Stimulated activated naive CD8-positive, alpha-beta T cell treated with anti-CD3 and anti-CD28 coated beads, Interleukin-15, amount 100 ng/mL, for 72 hours (primary cell): ENCODE data around the gene TMEM121B.
A peak's percentile ranks its signal among the peaks of the same experiment; 100 is the strongest.

Experiments used
- ATAC-seq: fragments of 150-1000 bp; cut with Tn5 transposase; 2 replicates; pipeline ENCODE4 v1.10.0; 2021; ENCODE audit warnings: mild to moderate bottlenecking, moderate library complexity
- DNase-seq, 2 donors: peaks; one replicate each; pipeline ENCODE4 v3.0.0; 2021 to 2022
- H3K27ac Mint-ChIP-seq, 2 donors: one replicate each; pipeline ENCODE4 v1.8.0; 2022; ENCODE audit warnings: mild to moderate bottlenecking in 2 of 2, mixed read lengths in 2 of 2, moderate library complexity in 2 of 2
- H3K27me3 Mint-ChIP-seq: one replicate; pipeline ENCODE4 v1.8.0; 2022; ENCODE audit warnings: mixed read lengths
- H3K4me1 Mint-ChIP-seq: one replicate; pipeline ENCODE4 v1.8.0; 2022; ENCODE audit warnings: mild to moderate bottlenecking, mixed read lengths
- H3K4me3 Mint-ChIP-seq, 2 donors: one replicate each; pipeline ENCODE4 v1.8.0; 2022; ENCODE audit warnings: mild to moderate bottlenecking in 2 of 2, mixed read lengths in 2 of 2, moderate library complexity in 1 of 2
- H3K9me3 Mint-ChIP-seq, 2 donors: one replicate each; pipeline ENCODE4 v1.8.0; 2022; ENCODE audit warnings: mixed read lengths in 2 of 2

Gene TMEM121B

DNA sequence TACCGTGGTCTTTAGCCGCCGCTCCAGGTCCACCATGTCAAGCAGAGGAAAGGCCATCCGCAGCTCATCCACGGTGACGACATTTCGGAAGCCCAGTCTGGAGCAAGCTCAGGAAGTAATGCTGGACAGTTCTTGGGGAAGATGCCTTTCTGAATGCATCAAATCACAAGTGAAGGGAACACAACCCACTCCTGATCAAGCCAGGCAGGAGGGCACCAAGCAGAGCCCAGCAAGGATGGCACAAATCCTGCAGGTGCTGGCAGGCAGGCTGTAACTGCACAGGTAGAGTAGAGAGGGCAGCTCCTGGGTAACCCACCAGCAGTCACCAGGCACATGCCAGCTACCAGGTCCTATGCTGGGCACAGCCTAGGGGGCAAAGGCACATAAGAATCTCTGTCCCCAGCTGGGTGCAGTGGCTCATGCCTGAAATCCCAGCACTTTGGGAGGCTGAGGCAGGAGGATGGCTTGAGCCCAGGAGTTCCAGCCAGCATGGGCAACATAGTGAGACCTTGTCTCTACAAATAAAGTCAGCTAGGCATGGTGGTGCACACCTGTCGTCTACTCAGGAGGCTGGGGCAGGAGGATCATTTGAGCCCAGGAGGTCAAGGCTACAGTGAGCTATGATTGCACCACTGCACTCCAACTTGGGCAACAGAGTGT, 24.0 kb upstream of the TMEM121B start:
- Mint-ChIP-seq H3K4me1 (peaks cover 14% of the 10 kb centered on the region), H3K4me3 (no peak overlapping the region), H3K27me3 (no peaks in the 10 kb centered on the region), H3K27ac (peak overlapping the region in 1 of 2 donors; percentile 78), H3K9me3 (no peaks in the 10 kb centered on the region)
- ATAC-seq (no peak), DNase-seq (no peak)

DNA sequence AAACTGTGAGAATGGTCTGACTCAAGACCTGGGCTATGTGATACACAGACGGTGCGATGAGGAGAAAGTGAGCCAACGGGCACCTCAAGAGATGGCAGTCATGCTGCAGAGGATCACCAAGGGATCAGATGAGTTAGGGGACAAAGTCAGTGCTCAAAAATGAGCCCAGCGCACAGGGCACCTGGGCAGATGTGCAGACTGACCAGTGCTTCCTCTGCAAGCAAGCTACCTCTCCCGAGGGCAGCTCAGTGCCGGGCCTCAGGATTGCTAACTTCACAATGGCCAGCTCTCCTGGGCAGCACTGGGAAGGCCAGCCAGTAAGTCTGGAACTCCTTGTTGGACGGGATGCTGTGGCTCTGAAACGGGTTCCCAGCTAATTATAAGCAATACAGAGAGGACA, 22.7 kb upstream of the TMEM121B start:
- H3K9me3 Mint-ChIP-seq, result no peaks in the 10 kb centered on the region
- DNase-seq (no peak), ATAC-seq (no peak)
- no peak overlapping the region for H3K4me3 Mint-ChIP-seq
- H3K4me1 Mint-ChIP-seq, result peaks cover 8% of the 10 kb centered on the region
- H3K27me3 Mint-ChIP-seq, result no peaks in the 10 kb centered on the region
- H3K27ac Mint-ChIP-seq, result no peak overlapping the region

DNA sequence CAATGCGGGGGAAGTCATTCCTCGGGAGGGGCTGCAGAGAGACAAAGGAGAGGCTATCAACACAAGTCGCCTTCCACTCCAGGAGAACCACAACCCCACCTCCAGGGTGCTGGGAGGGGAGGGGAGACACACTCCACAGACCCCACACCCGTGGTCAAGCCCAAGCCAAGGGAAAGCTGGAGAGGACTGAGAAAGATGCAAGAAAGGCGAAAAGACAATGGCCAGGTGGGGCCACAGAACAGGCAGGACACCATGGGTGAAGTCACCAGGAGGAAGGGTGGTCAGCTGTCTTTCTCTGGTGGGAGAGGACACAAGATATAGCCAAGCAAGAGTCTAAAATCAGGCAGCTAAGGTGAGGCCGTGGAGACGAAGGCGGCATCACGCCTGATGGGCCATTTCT, 21.9 kb upstream of the TMEM121B start:
- H3K27ac Mint-ChIP-seq, result peak overlapping the region in 1 of 2 donors; percentile 8

DNA sequence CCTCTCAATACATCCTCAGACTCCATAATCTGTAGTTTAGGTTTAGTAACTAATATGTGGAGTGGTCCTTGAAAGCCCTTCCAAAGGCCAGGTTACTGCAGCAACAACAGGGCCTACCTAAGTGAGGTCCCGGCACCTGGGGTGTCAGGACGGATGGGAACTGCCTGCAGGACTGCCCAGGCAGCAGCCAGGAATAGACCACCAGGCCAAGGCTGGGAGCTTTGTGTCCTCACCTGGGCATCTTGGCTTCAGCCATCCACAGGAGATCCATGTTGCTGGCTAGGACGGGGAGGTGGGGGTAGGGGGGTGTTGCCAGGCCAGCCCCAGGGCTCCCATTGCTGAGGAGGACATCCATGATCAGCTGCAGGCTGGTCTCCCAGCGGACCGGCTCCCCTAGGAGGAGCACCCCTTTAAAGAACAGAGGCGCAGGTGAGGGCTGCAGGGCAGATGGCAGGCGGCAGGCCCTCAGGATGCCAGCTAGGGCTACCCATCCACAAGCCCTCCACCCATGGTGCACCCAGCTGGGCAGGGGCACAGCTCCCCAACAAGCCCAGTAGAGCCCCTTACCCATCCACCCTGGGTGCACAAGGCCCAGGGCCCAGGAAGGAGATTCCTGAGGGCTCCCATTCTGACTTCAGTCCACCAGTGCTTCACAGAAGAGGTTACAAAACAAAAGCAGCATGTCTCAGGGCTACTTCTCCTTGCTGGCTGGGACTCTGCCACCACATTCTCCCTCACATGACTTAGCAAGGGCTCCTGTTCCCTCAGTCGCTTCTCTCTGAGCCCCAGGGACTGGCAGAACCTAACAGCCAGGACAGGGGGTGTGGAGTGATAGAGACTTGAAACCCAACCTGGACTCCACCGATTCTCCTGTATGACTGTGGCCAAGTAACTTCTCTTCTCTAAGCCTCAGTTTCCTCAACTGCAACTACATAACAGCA, 19.9 kb upstream of the TMEM121B start:
- no peaks in the 10 kb centered on the region for H3K27me3 Mint-ChIP-seq
- H3K4me1 Mint-ChIP-seq, result no peaks in the 10 kb centered on the region
- DNase-seq (no peak), ATAC-seq (no peak)
- no peak overlapping the region for H3K27ac Mint-ChIP-seq
- H3K4me3 Mint-ChIP-seq, result no peak overlapping the region
- no peaks in the 10 kb centered on the region for H3K9me3 Mint-ChIP-seq

More for the DNA sequence above, 21.9 kb upstream of the TMEM121B start:
- ATAC-seq, result no peak
- H3K27me3 Mint-ChIP-seq, result no peaks in the 10 kb centered on the region
- peaks cover 5% of the 10 kb centered on the region for H3K4me1 Mint-ChIP-seq
- no peak for DNase-seq
- H3K4me3 Mint-ChIP-seq, result no peak overlapping the region
- no peaks in the 10 kb centered on the region for H3K9me3 Mint-ChIP-seq

DNA sequence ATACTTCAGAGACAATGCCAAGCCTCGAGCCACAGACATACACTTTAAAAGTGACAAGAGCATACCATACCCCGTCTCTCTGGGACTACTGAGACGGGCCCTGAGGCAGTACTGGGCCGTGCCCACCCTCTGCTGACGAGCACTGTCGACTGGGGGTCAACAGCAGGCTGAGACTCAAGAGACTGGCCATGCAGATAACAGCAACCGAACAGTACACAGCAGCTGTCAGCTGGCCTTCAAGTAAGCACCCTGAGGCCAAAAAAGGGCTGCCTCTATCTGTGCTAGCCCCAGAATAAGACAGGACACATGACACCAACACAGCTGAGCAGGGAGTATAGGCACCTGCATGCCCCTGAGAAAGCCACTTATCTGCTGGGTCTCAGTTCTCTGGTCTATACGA, 18.9 kb upstream of the TMEM121B start:
- H3K27me3 Mint-ChIP-seq, result no peaks in the 10 kb centered on the region
- DNase-seq (no peak), ATAC-seq (no peak)
- peak overlapping the region; percentile 19 to 63 for H3K27ac Mint-ChIP-seq
- no peaks in the 10 kb centered on the region for H3K4me1 Mint-ChIP-seq
- no peaks in the 10 kb centered on the region for H3K9me3 Mint-ChIP-seq
- no peak overlapping the region for H3K4me3 Mint-ChIP-seq

DNA sequence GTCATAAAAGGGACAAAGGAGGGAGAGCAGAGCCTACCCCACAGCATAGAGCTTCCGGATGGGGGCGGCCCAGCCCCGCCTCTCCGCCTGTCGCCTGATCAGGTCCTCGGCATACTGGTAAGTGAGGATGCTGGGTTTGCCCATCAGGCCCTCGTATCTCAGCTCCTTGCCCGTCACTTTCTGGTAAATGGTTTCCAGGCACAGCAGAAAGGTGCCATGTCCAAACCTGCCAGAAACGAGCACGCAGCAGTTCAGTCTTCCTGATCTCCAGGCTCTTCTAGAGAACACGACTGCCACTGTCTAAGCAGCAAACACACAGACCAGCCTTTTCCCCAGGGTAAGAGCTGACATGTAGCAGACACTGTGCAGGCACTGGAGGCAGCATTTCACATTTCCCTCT, 17.4 kb upstream of the TMEM121B start:
- no peak overlapping the region for H3K4me3 Mint-ChIP-seq
- ATAC-seq, result no peak
- H3K4me1 Mint-ChIP-seq, result no peaks in the 10 kb centered on the region
- H3K9me3 Mint-ChIP-seq, result no peaks in the 10 kb centered on the region
- H3K27me3 Mint-ChIP-seq, result no peaks in the 10 kb centered on the region
- no peak for DNase-seq
- H3K27ac Mint-ChIP-seq, result no peak overlapping the region

DNA sequence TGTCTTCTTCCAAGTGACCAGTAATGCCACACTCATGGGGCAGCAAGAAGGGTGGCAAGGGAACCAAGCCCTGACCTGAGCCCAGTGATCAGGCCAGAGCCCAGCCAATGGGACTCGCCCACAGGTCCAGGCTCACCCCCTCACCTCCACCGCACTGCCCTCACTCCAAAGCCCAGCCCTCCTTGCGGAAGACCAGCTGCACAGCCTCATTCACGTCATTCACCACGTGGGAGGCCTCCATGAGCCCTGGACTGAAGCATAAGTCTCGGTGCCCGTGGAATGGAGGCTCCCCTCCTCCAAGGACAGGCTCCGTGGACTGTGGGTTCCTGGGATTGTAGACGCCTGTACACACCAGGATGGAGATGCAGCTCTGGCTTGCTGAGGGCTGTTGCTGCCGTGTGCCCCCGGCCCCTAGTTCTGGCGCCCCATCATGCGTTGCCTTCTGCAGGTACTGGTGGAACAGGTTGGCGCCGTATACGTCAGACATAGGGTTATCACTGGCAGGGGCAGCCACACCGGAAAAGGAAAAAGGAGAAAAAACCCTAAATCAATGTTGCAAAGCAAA, 16.8 kb upstream of the TMEM121B start:
- H3K27ac Mint-ChIP-seq, result no peak overlapping the region
- H3K27me3 Mint-ChIP-seq, result no peaks in the 10 kb centered on the region
- no peak overlapping the region for H3K4me3 Mint-ChIP-seq
- H3K9me3 Mint-ChIP-seq, result no peaks in the 10 kb centered on the region
- DNase-seq, result no peak
- H3K4me1 Mint-ChIP-seq, result no peaks in the 10 kb centered on the region
- no peak for ATAC-seq

DNA sequence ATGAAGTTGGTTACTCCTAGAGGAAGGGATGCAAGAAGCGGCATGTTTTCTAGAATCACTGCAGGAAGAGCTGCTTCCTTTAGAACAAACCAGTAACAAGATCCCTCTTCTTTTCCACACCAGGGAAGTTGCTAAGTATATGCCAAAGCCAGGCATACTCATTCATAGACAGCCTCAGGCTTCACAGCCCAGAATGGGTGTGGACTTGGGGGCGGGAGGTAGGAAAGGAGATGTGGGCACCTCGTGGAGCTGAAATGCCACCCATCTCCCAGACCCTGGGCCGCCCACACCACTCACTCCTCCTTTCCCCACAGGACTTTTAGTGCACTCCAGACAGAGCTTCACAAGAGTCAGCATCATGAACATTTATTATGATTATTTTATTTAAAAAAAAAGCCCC, 16.0 kb upstream of the TMEM121B start:
- H3K4me1 Mint-ChIP-seq, result no peaks in the 10 kb centered on the region
- H3K27ac Mint-ChIP-seq, result no peak overlapping the region
- H3K27me3 Mint-ChIP-seq, result no peaks in the 10 kb centered on the region
- H3K9me3 Mint-ChIP-seq, result no peaks in the 10 kb centered on the region
- DNase-seq (no peak), ATAC-seq (no peak)
- H3K4me3 Mint-ChIP-seq, result no peak overlapping the region

DNA sequence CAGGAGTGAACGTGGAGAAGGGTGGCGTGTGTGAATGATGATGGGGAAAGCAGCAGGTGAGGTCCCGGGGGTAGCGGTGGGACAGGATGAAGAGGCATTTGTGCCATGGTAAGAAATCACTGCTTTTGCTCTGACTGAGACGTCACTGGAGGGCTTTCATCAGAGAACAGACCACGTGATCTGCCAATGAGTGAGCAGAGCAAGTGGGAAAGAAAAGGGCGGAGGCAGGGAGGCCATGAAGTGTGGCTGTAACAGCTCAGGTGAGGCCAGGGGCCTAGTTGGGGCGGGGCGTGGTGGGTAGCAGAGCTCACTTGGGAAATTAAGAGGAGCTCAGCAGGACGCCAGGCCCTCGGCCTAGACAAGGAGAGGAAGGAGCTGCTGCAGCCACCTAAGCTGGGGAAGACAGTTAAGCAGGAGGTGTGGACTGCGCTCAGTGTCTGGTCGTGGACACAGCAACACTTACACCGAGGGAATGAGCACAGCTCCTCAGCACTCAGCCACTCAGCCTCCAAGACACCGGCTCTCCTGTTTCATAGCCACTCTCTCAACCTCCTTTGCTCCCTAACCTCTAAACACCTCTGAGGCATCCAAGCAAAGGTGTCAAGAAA, 14.1 kb upstream of the TMEM121B start:
- no peak for DNase-seq
- Mint-ChIP-seq H3K4me3 (no peak overlapping the region), H3K9me3 (no peaks in the 10 kb centered on the region), H3K27me3 (no peaks in the 10 kb centered on the region), H3K4me1 (peaks cover 3% of the 10 kb centered on the region), H3K27ac (peak overlapping the region in 1 of 2 donors; percentile 89)
- no peak for ATAC-seq

DNA sequence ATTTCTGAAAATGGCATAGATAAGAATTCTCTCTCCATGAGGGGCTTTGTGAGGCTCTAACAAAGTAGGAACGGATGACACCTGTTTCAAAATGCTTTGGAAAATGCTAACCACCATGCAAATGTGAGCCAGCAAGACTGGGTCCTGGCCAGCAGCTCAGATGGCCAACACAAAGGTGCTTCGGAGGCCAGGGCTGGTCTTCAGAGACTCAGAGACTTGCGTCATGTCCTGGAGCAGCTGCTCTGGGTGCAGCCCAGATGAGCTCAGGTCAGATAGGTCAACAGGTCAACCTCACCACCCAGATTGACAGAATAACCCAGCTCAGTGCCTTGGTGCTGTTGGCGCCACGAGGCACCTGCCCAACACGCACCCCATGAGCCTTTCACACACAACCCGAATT, 12.0 kb upstream of the TMEM121B start:
- Mint-ChIP-seq H3K9me3 (no peaks in the 10 kb centered on the region), H3K27ac (peak overlapping the region in 1 of 2 donors; percentile 59), H3K4me1 (peaks cover 6% of the 10 kb centered on the region), H3K27me3 (no peaks in the 10 kb centered on the region), H3K4me3 (no peak overlapping the region)
- no peak for ATAC-seq
- DNase-seq, result no peak

DNA sequence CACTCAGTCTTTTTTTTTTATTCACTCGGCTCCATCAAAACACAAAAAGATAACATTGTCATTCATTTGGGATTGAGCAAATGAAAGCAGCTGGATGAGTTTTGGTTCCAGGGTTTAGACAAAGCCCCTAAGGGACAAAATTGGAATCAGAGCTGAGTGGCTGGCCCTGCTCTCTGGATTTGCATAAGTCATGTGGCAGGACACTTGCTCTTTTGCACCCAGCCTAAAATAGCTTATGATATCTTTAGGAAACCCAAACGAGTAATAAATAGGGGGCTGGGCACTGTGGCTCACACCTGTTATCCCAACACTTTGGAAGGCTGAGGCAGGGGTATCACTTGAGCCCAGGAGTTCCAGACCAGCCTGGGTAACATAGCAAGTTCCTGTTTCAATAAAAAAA, 11.0 kb upstream of the TMEM121B start:
- H3K9me3 Mint-ChIP-seq, result no peaks in the 10 kb centered on the region
- DNase-seq (no peak), ATAC-seq (no peak)
- H3K27ac Mint-ChIP-seq, result peak overlapping the region in 1 of 2 donors; percentile 34
- no peak overlapping the region for H3K4me3 Mint-ChIP-seq
- peaks cover 6% of the 10 kb centered on the region for H3K4me1 Mint-ChIP-seq
- no peaks in the 10 kb centered on the region for H3K27me3 Mint-ChIP-seq

DNA sequence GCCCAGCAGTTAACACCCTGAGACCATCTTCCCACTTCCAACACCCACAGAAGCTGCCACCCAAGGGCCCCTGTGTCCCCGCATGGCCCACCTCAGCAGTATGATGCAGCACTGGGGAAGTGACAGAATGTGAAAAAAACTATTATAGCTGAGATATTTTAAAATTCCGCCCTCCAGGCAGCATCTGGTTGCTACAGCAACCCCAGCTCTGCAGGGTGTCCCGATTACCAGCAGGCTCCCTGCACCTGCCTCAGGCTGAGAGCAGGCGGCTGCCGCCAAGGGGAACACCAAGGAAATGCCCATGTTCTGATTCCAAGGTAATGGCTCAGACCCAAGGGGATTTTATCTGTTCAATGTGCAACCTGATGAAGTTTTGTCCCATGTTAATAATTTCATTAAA, 10.5 kb upstream of the TMEM121B start:
- Mint-ChIP-seq H3K4me3 (no peak overlapping the region), H3K27me3 (no peaks in the 10 kb centered on the region), H3K4me1 (peaks cover 6% of the 10 kb centered on the region), H3K27ac (no peak overlapping the region), H3K9me3 (no peaks in the 10 kb centered on the region)
- ATAC-seq (no peak), DNase-seq (no peak)

DNA sequence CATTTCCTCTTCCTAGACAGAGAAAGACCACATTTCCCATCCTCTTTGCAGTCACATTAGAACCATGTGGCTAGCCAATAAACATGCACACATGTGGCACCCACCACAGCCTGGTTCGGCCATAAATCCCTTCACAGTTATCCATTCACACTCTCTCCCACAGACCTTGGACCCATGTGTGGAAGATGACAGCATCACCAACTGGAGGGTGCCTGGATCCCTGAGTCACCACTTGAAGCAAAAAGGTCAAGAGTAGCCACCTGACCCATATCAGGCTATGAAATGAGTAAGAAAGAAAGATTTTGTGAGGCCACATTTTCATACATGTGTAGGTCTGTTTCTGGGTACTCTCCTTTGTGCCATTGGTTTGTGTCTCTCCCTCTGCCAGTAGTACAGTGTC, 9.0 kb upstream of the TMEM121B start:
- ATAC-seq, result peak; percentile 54

DNA sequence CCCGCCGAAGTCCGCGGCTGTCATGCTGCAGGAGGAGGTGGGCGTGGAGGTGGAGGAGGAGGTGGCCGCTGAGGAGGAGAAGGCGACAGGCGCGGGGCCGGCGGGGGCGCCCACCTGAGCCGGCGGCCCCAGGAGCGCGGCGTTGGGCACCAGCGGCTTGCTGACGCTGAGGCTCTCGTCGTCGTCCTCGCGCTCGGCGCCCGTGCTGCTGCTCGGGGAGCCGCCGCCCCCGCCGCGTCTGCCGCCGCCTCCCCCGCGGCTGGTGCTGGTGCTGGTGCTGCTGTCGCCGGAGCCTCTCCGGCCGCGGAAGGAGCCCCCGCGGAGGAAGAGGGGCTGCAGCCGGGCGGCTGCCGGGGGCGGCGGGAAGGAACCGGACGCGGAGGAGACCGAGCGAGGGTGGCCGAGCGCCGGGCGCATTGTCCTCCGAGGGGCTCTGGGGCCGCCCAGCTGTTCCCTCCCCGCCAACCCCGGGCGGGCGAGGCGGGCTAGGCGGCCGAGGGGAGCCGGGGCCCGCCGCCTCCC, 388 bp downstream of the TMEM121B start:
- H3K4me1 Mint-ChIP-seq, result peaks cover 52% of the 10 kb centered on the region
- no peak overlapping the region for H3K27ac Mint-ChIP-seq
- H3K9me3 Mint-ChIP-seq, result no peaks in the 10 kb centered on the region
- peaks cover 47% of the 10 kb centered on the region for H3K27me3 Mint-ChIP-seq
- ATAC-seq, result peak; percentile 38
- H3K4me3 Mint-ChIP-seq, result peak overlapping the region; percentile 24 to 58
- DNase-seq, result peak in 1 of 2 donors; percentile 30

More for the DNA sequence above, 9.0 kb upstream of the TMEM121B start:
- peak overlapping the region in 1 of 2 donors; percentile 10 for H3K27ac Mint-ChIP-seq
- no peaks in the 10 kb centered on the region for H3K27me3 Mint-ChIP-seq
- peaks cover 6% of the 10 kb centered on the region for H3K4me1 Mint-ChIP-seq
- H3K4me3 Mint-ChIP-seq, result no peak overlapping the region
- no peak for DNase-seq
- no peaks in the 10 kb centered on the region for H3K9me3 Mint-ChIP-seq

DNA sequence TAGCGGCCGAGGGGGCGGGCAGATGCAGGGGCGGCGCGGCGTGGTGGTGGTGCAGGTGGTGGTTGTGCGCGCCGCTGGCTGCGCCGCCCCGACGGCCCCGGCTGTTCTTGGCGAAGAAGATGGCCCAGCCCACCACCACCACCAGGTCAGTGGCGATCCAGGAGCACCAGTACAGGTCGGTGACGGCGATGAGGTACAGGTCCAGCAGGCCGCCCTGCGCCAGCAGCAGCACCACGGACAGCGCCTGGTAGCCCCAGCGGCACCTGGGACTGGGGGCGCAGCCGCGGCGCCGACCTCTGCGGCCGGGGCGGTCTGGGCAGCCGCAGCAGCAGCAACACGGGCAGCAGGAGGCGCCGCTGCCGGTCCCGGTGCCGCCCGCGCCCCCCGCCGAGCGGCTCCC, 879 bp downstream of the TMEM121B start:
- H3K9me3 Mint-ChIP-seq, result no peaks in the 10 kb centered on the region
- H3K4me1 Mint-ChIP-seq, result peaks cover 57% of the 10 kb centered on the region
- H3K4me3 Mint-ChIP-seq, result peak overlapping the region; percentile 51 to 71
- peak; percentile 47 to 54 for DNase-seq
- peaks cover 47% of the 10 kb centered on the region for H3K27me3 Mint-ChIP-seq
- H3K27ac Mint-ChIP-seq, result peak overlapping the region in 1 of 2 donors; percentile 48
- peak; percentile 64 for ATAC-seq
